ENCODE results near the gene SCARF2.

Gene SCARF2

GRCh38 chr22:20469110-20469868, 31.7 kb upstream of the SCARF2 start:
- H3K79me2 ChIP-seq (ENCODE audit: control insufficient read depth, low read length), result no peaks in the 10 kb centered on the region
- H3K9me3 ChIP-seq (ENCODE audit: control insufficient read depth, insufficient read depth, low read length), result no peaks in the 10 kb centered on the region
- no peak for TF ChIP-seq EZH2phosphoT487 (IDR thresholded peaks at IDR 0.05; ENCODE audit: borderline replicate concordance, low read length)
- TF ChIP-seq, protein P1, sequence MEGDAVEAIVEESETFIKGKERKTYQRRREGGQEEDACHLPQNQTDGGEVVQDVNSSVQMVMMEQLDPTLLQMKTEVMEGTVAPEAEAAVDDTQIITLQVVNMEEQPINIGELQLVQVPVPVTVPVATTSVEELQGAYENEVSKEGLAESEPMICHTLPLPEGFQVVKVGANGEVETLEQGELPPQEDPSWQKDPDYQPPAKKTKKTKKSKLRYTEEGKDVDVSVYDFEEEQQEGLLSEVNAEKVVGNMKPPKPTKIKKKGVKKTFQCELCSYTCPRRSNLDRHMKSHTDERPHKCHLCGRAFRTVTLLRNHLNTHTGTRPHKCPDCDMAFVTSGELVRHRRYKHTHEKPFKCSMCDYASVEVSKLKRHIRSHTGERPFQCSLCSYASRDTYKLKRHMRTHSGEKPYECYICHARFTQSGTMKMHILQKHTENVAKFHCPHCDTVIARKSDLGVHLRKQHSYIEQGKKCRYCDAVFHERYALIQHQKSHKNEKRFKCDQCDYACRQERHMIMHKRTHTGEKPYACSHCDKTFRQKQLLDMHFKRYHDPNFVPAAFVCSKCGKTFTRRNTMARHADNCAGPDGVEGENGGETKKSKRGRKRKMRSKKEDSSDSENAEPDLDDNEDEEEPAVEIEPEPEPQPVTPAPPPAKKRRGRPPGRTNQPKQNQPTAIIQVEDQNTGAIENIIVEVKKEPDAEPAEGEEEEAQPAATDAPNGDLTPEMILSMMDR (IDR thresholded peaks at IDR 0.05; ENCODE audit: low read depth, low read length, poor library complexity, severe bottlenecking), result no peak
- H3K4me3 ChIP-seq (ENCODE audit: low read length), result no peak overlapping the region
- H4K20me1 ChIP-seq (ENCODE audit: control insufficient read depth, insufficient read depth, low read depth, low read length), result no peaks in the 10 kb centered on the region
- H3F3A ChIP-seq (ENCODE audit: control insufficient read depth, insufficient read depth), result no peaks in the 10 kb centered on the region
- H3K36me3 ChIP-seq (ENCODE audit: control insufficient read depth, low read length), result peaks cover 6% of the 10 kb centered on the region; the same call in 1 of the 2 replicates
- H3K4me2 ChIP-seq (ENCODE audit: low read length), result no peak overlapping the region
- H3K4me1 ChIP-seq (ENCODE audit: control insufficient read depth, low read length), result peaks cover 6% of the 10 kb centered on the region
- H3K27ac ChIP-seq (ENCODE audit: low read depth, low read length), result no peak overlapping the region
- H3K9me2 ChIP-seq (replicated peaks; ENCODE audit: control insufficient read depth, low read length), result no peaks in the 10 kb centered on the region
- H3K27me3 ChIP-seq (ENCODE audit: control insufficient read depth, low read length), result no peaks in the 10 kb centered on the region

- peaks cover 25% of the 10 kb centered on the region for H3K4me1 ChIP-seq (ENCODE audit: control insufficient read depth, low read length)
- H3K9me2 ChIP-seq (replicated peaks; ENCODE audit: control insufficient read depth, low read length), result no peaks in the 10 kb centered on the region
- no peaks in the 10 kb centered on the region for H4K20me1 ChIP-seq (ENCODE audit: control insufficient read depth, insufficient read depth, low read depth, low read length)
- no peak overlapping the region for H3K4me3 ChIP-seq (ENCODE audit: low read length)
- no peaks in the 10 kb centered on the region for H3K9me3 ChIP-seq (ENCODE audit: control insufficient read depth, insufficient read depth, low read length)
- no peaks in the 10 kb centered on the region for H3K27me3 ChIP-seq (ENCODE audit: control insufficient read depth, low read length)
- H3K4me2 ChIP-seq (ENCODE audit: low read length), result no peak overlapping the region
- H3K79me2 ChIP-seq (ENCODE audit: control insufficient read depth, low read length), result no peaks in the 10 kb centered on the region
- peaks cover 6% of the 10 kb centered on the region; the same call in 1 of the 2 replicates for H3K36me3 ChIP-seq (ENCODE audit: control insufficient read depth, low read length)
- no peak overlapping the region for H3K27ac ChIP-seq (ENCODE audit: low read depth, low read length)
- TF ChIP-seq, protein P1 (IDR thresholded peaks at IDR 0.05; ENCODE audit: low read depth, low read length, poor library complexity, severe bottlenecking), result no peak
- TF ChIP-seq EZH2phosphoT487 (IDR thresholded peaks at IDR 0.05; ENCODE audit: borderline replicate concordance, low read length), result no peak
- no peaks in the 10 kb centered on the region for H3F3A ChIP-seq (ENCODE audit: control insufficient read depth, insufficient read depth)
Observed at GRCh38 chr22:20466659-20467379, 29.2 kb upstream of the SCARF2 start.

DNA sequence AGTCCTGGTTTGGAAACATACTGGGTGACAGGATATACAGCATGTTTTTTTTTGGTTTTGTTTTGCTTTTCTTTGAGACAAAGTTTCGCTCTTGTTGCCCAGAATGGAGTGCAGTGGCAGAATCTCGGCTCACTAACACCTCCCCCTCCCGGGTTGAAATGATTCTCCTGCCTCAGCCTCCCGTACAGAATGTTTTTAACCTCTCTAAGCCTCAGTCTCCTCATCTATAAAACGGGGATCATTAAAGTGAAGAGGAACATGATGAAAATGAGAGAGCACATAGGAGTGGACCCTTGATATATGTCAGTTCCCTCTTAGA, 28.1 kb upstream of the SCARF2 start:
- no peaks in the 10 kb centered on the region for H3K9me3 ChIP-seq (ENCODE audit: control insufficient read depth, insufficient read depth, low read length)
- TF ChIP-seq EZH2phosphoT487 (IDR thresholded peaks at IDR 0.05; ENCODE audit: borderline replicate concordance, low read length), result no peak
- TF ChIP-seq, protein P1 (IDR thresholded peaks at IDR 0.05; ENCODE audit: low read depth, low read length, poor library complexity, severe bottlenecking), result no peak
- H3K36me3 ChIP-seq (ENCODE audit: control insufficient read depth, low read length), result peaks cover 6% of the 10 kb centered on the region; the same call in 1 of the 2 replicates
- no peak overlapping the region for H3K4me3 ChIP-seq (ENCODE audit: low read length)
- no peaks in the 10 kb centered on the region for H3K79me2 ChIP-seq (ENCODE audit: control insufficient read depth, low read length)
- no peaks in the 10 kb centered on the region for H4K20me1 ChIP-seq (ENCODE audit: control insufficient read depth, insufficient read depth, low read depth, low read length)
- H3K9me2 ChIP-seq (replicated peaks; ENCODE audit: control insufficient read depth, low read length), result no peaks in the 10 kb centered on the region
- H3K27ac ChIP-seq (ENCODE audit: low read depth, low read length), result no peak overlapping the region
- no peaks in the 10 kb centered on the region for H3F3A ChIP-seq (ENCODE audit: control insufficient read depth, insufficient read depth)
- H3K4me2 ChIP-seq (ENCODE audit: low read length), result no peak overlapping the region
- no peaks in the 10 kb centered on the region for H3K27me3 ChIP-seq (ENCODE audit: control insufficient read depth, low read length)
- peaks cover 25% of the 10 kb centered on the region for H3K4me1 ChIP-seq (ENCODE audit: control insufficient read depth, low read length)
